NCI-H446 treated with DMSO at 0.1 percent for 48 hours (cell line): ENCODE results near the gene NSD2.
A peak's percentile ranks its signal among the peaks of the same experiment; 100 is the strongest.
"Not testable (repeated sequence)": the region's sequence is repeated elsewhere in the genome, so short reads cannot be mapped to it uniquely, and the experiment has no call there.

ENCODE experiments used
- DNase-seq: peaks from one replicate; lab custom pipeline; 2025; lab: John Stamatoyannopoulos, UW

The NSD2 gene

GRCh38 chr4:1870578-1871443 is at the start of gene NSD2:
NSD2 (plus strand) TSS chr4:1871393; CDS start chr4:1900655, 29,262 bp downstream.
- peak; percentile 68 for DNase-seq

GRCh38 chr4:1821679-1822567 is 49.3 kb upstream of the NSD2 start:
- DNase-seq, result no peak

- no peak for DNase-seq
These were observed 48.3 kb upstream of the NSD2 start for GRCh38 chr4:1822568-1823544.

DNA sequence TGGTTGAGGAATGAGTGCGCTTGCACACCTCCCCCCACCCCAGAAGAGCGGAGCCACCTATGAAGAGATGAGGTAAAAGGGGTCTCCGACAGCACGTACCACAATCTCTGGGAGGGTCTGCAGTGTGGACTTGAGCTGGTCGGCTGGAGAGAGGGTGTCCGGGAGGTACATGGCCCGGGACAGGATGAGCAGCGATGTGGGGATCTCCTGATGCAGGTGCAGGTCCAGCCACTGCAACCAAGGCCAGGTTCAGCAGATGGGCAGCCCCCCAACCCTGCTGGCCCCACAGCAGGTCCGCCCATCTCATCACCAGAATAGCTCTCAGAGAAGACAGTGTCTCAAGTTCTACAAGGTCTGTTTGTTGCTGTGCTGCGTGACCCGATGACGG is 47.7 kb upstream of the NSD2 start:
- no peak for DNase-seq

DNA sequence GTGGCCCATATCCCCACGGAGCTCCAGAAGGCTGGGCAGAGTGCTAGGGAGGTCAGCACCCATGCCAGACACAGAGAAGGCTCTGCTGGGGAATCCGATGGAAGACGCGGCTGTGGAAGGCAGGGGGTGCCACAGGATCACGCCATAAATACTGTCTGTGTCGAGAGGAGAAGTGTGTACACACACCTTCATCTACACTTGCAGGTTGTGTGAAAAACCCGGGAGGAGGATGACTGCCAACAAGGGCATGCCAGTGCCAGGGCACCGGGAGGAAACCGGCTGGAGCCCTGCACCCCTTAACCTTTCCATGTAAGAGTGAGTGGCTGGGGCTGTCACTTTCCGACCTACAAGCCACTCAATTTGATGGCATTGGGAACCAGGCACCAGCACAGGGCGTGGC is 46.4 kb upstream of the NSD2 start:
- no peak for DNase-seq

DNA sequence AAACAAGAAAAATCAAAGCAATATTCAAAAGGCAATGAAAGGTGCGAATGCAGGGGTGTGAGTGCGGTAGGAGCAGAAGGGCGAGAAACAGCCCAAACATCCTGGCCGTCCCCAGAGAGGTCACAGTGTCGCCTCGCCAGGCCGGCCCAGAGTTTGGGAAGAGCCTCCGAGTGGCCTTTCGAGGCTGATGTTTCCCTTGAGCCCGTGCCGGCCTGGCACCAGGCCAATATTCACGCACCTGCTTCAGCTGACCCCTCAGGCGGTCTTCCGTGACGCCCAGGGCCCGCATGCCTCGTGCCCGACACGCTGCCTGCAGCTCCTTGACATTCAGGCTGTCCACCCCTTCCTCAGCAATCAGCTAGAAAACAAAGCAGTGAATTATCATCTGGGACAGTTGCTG is 45.9 kb upstream of the NSD2 start:
- no peak for DNase-seq

DNA sequence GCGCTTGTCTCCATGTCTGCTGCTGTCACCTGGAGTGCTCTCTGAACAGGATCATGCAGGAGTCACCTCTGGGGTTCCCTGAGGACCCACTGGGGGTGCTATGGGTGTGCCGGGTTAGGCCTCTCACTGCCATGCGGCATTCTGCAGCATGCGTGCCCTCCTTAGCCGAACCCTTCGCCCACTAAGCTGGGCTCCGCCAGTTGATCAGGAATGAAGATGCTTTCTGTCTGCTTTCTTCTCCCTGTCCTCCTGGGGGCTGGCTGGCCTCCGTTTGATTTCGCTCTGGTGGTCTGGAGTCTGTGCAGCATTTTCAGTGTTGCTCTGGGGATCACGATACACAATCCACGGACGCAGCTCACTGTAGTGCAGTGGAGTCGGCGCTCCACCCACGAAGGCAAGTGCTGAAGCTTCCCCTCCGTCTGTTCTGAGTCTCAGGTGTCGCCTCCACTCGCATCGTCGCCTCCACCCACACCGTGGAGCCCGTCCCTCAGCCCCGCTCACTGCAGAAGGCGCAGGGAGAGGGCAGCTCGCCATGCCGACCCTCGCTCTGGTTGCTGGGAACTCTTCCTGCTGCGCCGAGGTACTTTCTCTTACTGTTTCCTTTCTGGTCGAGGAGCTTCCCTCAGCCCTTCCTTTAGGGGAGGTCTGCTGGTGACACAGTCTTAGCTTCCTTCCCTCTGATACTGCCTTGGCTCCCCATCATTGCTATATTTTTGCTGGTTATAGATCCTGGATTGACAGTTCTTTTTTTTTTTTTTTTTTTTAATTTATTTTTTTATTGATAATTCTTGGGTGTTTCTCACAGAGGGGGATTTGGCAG is 44.5 kb upstream of the NSD2 start:
- DNase-seq, result no peak

DNA sequence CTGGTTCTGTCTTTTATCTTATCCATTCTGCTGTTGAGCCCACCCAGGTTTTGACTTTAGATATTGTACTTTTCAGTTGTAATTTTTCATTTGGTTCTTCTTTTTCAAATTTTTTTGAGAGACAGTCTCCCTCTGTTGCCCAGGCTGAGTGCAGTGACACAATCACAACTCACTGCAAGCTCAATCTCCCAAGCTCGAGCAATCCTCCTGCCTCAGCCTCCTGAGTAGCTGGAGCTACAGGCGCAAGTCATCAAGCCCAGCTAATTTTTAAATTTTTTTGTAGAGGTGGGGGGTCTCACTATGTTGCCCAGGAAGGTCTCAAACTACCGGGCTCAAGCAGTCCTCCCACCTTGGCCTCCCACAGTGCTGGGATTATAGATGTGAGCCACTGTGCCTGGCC is 41.0 kb upstream of the NSD2 start:
- DNase-seq, result no peak

DNA sequence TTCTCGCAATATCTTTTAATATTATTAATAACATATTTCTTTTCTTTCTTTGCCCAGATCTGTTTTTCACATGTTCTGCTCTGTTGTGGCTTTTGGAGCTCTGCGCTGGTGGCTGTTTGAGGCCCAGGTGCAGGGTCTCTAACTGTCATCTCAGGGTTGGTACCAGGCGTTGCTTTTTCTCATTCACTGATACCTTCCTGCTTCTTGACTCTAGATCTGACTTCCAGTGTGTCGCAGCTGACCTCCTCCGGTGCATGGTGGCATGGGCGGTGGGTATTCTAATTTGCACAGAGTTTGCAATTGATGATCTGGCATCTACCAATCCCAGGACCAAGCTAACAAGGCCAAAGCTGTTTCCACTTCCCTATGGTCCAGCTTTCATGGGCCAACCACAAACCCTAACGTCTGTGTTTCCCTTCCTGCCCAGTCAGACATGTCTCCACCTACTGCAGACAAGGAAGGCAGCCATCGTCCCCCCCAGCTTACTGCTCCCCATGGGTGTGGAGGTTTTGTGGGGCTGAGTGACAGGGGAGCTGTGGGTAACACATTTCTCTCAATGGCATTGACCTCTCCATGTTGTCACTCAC is 40.5 kb upstream of the NSD2 start:
- DNase-seq, result no peak

GRCh38 chr4:1831331-1831730 is 39.9 kb upstream of the NSD2 start:
- no peak for DNase-seq

DNA sequence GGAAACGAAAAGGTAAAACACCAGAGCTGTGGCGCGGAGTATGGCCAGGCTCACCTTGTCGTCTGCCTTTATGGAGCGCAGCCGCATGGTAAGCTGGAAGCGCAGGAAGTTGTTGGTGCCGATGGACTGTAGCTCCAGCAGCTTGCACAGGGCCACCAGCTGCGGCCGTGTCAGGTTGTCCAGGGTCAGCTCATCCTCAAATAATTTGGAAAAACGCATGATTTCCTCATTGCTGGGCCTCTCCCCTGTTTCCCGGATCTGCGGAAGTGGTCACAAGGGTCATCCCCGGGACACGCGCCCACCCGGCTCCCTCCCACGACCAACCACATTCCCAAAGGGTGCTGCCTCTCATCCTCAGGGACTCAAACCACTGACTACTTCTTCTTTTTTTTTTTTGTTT is 38.5 kb upstream of the NSD2 start:
- DNase-seq, result no peak

- DNase-seq, result no peak
These were observed 37.7 kb upstream of the NSD2 start for GRCh38 chr4:1833307-1834046.

DNA sequence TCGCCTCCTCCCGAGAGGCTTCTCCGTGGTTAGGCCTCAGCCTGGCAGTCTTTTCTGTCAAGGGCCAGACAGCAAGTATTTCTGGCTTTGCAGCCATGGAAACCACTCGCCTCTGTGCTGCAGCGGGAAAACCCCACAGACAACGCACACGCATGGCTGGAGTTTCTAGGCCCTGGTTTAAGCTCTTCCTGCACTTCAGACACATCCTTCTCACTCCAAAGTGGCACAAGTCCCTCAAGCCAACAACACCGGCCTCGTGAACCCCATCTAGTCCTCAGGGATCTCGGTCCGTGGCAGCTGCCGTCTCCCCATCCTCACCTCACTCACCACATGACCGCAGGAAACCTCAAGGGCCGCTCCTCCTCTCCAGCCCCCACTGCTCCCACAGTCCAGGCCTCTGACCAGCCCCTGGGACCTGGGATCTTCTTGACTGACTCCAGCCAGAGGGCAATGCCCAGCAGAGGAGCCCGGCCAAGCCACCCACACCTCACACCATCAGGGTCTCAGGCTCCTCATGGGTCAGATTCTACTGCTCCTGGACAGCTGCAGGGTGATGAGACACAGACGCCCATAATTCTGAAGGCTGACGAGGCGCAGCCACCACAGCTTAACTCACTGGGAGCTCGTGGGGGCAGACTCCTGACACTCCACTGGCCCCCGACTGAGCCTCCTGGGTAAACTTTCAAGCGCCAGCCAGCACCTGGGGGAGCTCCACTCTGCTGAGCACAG is 37.0 kb upstream of the NSD2 start:
- DNase-seq, result no peak

DNA sequence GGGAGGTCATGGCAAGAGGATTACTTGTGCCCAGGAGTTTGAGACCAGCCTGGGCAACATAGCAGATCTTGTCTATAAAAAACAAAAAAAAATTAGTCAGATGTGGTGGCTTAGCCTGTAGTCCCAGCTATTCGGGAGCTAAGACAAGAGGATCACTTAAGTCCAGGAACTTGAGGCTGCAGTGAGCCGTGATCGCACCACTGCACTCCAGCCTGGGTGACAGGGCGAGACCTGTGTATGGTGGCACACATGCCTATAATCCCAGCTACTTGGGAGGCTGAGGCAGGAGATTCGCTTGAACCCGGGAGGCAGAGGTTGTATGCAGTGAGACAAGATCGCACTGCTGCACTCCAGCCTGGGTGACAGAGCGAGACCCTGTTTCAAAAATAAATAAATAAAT is 35.4 kb upstream of the NSD2 start:
- DNase-seq, result not testable (repeated sequence)

GRCh38 chr4:1836650-1837049 is 34.5 kb upstream of the NSD2 start:
- no peak for DNase-seq

- no peak for DNase-seq
These were observed 34.1 kb upstream of the NSD2 start for GRCh38 chr4:1837069-1837468.

DNA sequence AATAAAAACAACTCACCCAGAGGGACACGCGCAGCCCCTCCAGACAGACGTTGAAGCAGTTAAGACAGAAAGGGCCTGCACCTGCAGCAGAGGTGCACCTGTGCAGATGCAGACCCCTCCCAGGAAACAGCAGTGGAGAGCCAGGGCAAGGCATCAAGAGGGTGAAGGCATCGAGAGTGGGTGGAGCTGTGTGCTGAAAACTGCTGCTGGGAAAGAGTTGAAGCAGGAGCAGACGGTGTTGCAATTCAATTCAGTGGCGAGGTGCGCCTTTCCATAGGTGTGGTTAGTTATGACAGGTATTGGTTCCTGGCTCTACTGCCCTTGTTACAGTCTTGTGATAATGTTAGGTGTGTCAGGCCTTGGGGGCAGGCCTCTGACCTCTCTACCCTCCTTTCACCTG is 31.9 kb upstream of the NSD2 start:
- DNase-seq, result no peak

- no peak for DNase-seq
These were observed 29.8 kb upstream of the NSD2 start for GRCh38 chr4:1841201-1841886.

DNA sequence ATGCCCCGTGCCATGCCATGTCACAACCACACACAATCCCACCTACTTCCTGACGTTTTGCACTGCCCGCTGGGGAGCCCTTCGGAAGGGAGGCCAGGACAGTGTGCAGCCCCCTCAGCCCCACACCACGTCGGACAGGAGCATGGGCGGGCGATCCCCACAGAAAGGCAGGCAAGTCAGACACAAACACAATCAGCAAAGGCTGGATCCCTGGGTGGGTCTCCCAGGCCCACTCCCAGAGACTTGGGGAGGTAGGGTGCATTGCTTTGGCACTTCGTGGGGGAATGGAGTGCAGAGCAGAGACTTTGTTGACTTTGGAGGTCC is 29.3 kb upstream of the NSD2 start:
- no peak for DNase-seq
